Activated CD8-positive, alpha-beta memory T cell treated with anti-CD3 and anti-CD28 coated beads for 1 hour (primary cell): ENCODE results near the gene NHLRC2.
A peak's percentile ranks its signal among the peaks of the same experiment; 100 is the strongest.
"Not testable (repeated sequence)": the region's sequence is repeated elsewhere in the genome, so short reads cannot be mapped to it uniquely, and the experiment has no call there.

ENCODE experiments used
- DNase-seq, 2 donors: peaks; one replicate each; pipeline ENCODE4 v3.0.0-alpha.2; 2020; ENCODE audit warnings: low read depth in 1 of 2; ENCODE audit errors: extremely low read depth in 1 of 2

NHLRC2 gene

GRCh38 chr10:113933894-113934532, 79.6 kb downstream of the NHLRC2 start:
- DNase-seq: no peak

GRCh38 chr10:113937258-113937657, 82.8 kb downstream of the NHLRC2 start:
- DNase-seq: no peak

- no peak for DNase-seq
Measured at GRCh38 chr10:113937756-113938155, 83.3 kb downstream of the NHLRC2 start.

GRCh38 chr10:113939212-113939860, 84.9 kb downstream of the NHLRC2 start:
- no peak for DNase-seq

- DNase-seq: no peak
Measured at GRCh38 chr10:113941140-113941539, 86.7 kb downstream of the NHLRC2 start.

- not testable (repeated sequence) for DNase-seq
Measured at GRCh38 chr10:113943196-113943595, 88.7 kb downstream of the NHLRC2 start.

GRCh38 chr10:113945075-113945686, 90.7 kb downstream of the NHLRC2 start:
- DNase-seq: no peak

GRCh38 chr10:113945687-113946085, 91.2 kb downstream of the NHLRC2 start:
- no peak for DNase-seq

- DNase-seq: no peak
Measured at GRCh38 chr10:113947184-113948041, 93.0 kb downstream of the NHLRC2 start.

- DNase-seq: no peak
Measured at GRCh38 chr10:113948048-113948447, 93.6 kb downstream of the NHLRC2 start.

GRCh38 chr10:113950268-113950667, 95.8 kb downstream of the NHLRC2 start:
- no peak for DNase-seq

GRCh38 chr10:113953505-113954272, 99.2 kb downstream of the NHLRC2 start:
- DNase-seq: no peak

GRCh38 chr10:113954409-113954808, 99.9 kb downstream of the NHLRC2 start:
- DNase-seq: no peak

- no peak for DNase-seq
Measured at GRCh38 chr10:113957013-113957412, 102.6 kb downstream of the NHLRC2 start.

GRCh38 chr10:113958631-113959382, 104.3 kb downstream of the NHLRC2 start:
- no peak for DNase-seq

- DNase-seq: no peak
Measured at GRCh38 chr10:113959383-113959760, 104.9 kb downstream of the NHLRC2 start.

GRCh38 chr10:113960617-113961181, 106.2 kb downstream of the NHLRC2 start:
- peak in 1 of 2 donors; percentile 2 for DNase-seq

GRCh38 chr10:113961182-113962031, 106.9 kb downstream of the NHLRC2 start:
- DNase-seq: peak; percentile 29

GRCh38 chr10:113965077-113965476, 110.6 kb downstream of the NHLRC2 start:
- DNase-seq: no peak
